ENCODE results near the gene NPC2. TPM values are rescaled to one million over a fixed set of nuclear protein-coding genes. Genes with fewer than 3 reads are reported as not detected.

NPC2 gene
- total RNA-seq, 2 experiments from 2014 or later = 32.5 to 36.8 TPM

DNA sequence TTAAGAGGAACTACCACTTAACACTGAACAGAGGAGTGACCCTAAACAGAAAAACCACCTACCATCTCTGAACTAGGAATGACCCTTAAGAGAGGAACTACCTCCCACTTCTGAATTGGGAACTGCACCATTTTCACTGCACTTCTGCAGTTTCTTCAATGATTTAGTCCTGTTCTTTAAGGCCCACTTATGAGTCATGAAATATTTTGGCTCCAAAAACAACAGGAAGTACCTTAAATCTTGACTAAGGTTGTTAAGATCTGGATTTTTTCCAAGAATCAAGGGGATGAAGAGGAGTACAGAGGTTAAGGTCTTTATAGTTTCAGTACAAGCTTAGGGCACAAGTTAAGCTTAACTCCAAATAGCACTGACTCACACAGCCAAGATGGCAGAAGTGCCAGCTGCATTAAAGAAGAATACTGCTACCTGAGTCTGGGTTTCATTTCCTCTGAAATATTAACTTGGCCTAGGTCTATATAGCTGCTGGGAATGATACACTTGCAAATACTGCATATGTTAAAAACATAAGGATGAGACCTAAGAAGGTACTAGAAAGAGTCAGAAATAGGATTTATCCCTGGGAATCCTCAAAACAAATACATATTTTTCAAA is 4.2 kb downstream of the NPC2 start:
- Histone ChIP-seq H3K4me3 (ENCODE audit: low read length) (no peak overlapping the region), H3K36me3 (ENCODE audit: insufficient read depth, low read length) (peaks cover 9% of the 10 kb centered on the region), H3K27me3 (ENCODE audit: control insufficient read depth in 1 of 2, insufficient read depth in 2 of 2, low read length in 2 of 2) (no peaks in the 10 kb centered on the region), H3K4me1 (ENCODE audit: insufficient read depth, low read length) (peaks cover 10% of the 10 kb centered on the region), H3K9me3 (ENCODE audit: control insufficient read depth in 1 of 2, insufficient read depth in 1 of 2, low read length in 2 of 2) (no peaks in the 10 kb centered on the region), H3K27ac (ENCODE audit: low read depth in 1 of 2, low read length in 2 of 2) (no peak overlapping the region)
- H3K4me3 Mint-ChIP-seq = peak overlapping the region; percentile 12
- intact Hi-C loops (cut with DNase I, micrococcal nuclease) = no loop called here
- H3K4me1 Mint-ChIP-seq (ENCODE audit: low read depth) = peaks cover 15% of the 10 kb centered on the region
- DNase-seq = peak in 2 of 14 experiments; percentile 40 to 54
- H3K36me3 Mint-ChIP-seq (ENCODE audit: low read depth) = peaks cover 23% of the 10 kb centered on the region
- ChIA-PET POLR2A (no interaction called here), CTCF (no interaction called here)
- no peaks in the 10 kb centered on the region for H3K9me3 Mint-ChIP-seq
- H3K27ac Mint-ChIP-seq = no peak overlapping the region
- TF ChIP-seq, protein P1, sequence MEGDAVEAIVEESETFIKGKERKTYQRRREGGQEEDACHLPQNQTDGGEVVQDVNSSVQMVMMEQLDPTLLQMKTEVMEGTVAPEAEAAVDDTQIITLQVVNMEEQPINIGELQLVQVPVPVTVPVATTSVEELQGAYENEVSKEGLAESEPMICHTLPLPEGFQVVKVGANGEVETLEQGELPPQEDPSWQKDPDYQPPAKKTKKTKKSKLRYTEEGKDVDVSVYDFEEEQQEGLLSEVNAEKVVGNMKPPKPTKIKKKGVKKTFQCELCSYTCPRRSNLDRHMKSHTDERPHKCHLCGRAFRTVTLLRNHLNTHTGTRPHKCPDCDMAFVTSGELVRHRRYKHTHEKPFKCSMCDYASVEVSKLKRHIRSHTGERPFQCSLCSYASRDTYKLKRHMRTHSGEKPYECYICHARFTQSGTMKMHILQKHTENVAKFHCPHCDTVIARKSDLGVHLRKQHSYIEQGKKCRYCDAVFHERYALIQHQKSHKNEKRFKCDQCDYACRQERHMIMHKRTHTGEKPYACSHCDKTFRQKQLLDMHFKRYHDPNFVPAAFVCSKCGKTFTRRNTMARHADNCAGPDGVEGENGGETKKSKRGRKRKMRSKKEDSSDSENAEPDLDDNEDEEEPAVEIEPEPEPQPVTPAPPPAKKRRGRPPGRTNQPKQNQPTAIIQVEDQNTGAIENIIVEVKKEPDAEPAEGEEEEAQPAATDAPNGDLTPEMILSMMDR (IDR thresholded peaks at IDR 0.05) = no peak
- ATAC-seq (ENCODE audit: poor library complexity) = no peak
- no peaks in the 10 kb centered on the region for H3K27me3 Mint-ChIP-seq

DNA sequence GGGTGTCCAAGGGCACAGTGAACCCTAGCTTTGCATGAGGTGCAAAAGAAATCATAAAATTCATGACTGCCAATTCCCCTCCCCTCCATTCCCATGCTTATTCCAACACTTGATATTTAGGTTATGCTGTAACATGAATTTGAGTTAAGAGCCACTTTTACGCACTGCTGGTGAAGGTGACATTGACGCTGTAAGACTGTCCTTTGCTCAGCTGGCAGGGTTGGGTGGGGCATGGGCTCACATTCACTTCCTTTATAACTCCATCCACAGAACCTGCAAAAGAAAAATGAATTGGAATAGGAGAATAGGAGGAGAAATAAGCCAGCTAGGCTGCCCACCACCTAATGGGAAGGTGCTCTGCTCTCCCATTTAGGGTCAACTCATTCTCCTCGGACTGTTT is 6.9 kb downstream of the NPC2 start:
- Histone ChIP-seq H3K36me3 (ENCODE audit: insufficient read depth, low read length) (peaks cover 28% of the 10 kb centered on the region), H3K4me1 (ENCODE audit: insufficient read depth, low read length) (no peaks in the 10 kb centered on the region), H3K9me3 (ENCODE audit: control insufficient read depth in 1 of 2, insufficient read depth in 1 of 2, low read length in 2 of 2) (no peaks in the 10 kb centered on the region), H3K27me3 (ENCODE audit: control insufficient read depth in 1 of 2, insufficient read depth in 2 of 2, low read length in 2 of 2) (no peaks in the 10 kb centered on the region), H3K27ac (ENCODE audit: low read depth in 1 of 2, low read length in 2 of 2) (no peak overlapping the region), H3K4me3 (ENCODE audit: low read length) (no peak overlapping the region)
- no peak overlapping the region for H3K27ac Mint-ChIP-seq
- ATAC-seq (ENCODE audit: poor library complexity) = no peak
- no peaks in the 10 kb centered on the region for H3K27me3 Mint-ChIP-seq
- H3K36me3 Mint-ChIP-seq (ENCODE audit: low read depth) = peaks cover 44% of the 10 kb centered on the region
- H3K4me3 Mint-ChIP-seq = no peak overlapping the region
- H3K9me3 Mint-ChIP-seq = no peaks in the 10 kb centered on the region
- CTCF ChIA-PET = no interaction called here
- no peak for DNase-seq
- POLR2A ChIA-PET = no interaction called here
- TF ChIP-seq, protein P1 (IDR thresholded peaks at IDR 0.05) = no peak
- peaks cover 15% of the 10 kb centered on the region for H3K4me1 Mint-ChIP-seq (ENCODE audit: low read depth)
- intact Hi-C loops (cut with DNase I, micrococcal nuclease) = no loop called here

DNA sequence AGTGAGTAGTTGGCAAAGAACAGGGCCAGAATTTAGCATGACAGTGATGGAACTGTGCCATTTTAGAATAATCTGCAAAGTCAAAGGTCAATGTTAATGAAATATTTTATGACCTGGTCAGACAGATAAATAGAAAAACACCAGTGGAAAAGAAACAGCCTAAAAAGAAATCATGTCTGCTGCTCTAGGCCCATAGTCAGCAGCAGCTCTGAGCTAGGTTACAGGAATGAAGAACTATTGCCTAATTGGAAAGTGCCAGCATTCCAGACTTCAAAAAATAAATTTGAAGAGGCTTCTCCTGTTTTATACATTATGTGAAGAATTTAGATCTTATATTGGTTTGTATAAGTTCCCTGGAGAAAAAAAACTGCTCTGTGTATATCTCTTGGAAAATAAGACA is 9.8 kb downstream of the NPC2 start:
- no peak for DNase-seq
- ChIA-PET POLR2A (no interaction called here), CTCF (no interaction called here)
- no peak for ATAC-seq (ENCODE audit: poor library complexity)
- Histone ChIP-seq H3K4me3 (ENCODE audit: low read length) (no peak overlapping the region), H3K27ac (ENCODE audit: low read depth in 1 of 2, low read length in 2 of 2) (no peak overlapping the region), H3K27me3 (ENCODE audit: control insufficient read depth in 1 of 2, insufficient read depth in 2 of 2, low read length in 2 of 2) (no peaks in the 10 kb centered on the region), H3K9me3 (ENCODE audit: control insufficient read depth in 1 of 2, insufficient read depth in 1 of 2, low read length in 2 of 2) (no peaks in the 10 kb centered on the region), H3K36me3 (ENCODE audit: insufficient read depth, low read length) (peaks cover 46% of the 10 kb centered on the region), H3K4me1 (ENCODE audit: insufficient read depth, low read length) (no peaks in the 10 kb centered on the region)
- H3K27me3 Mint-ChIP-seq = no peaks in the 10 kb centered on the region
- no peaks in the 10 kb centered on the region for H3K4me1 Mint-ChIP-seq (ENCODE audit: low read depth)
- H3K36me3 Mint-ChIP-seq (ENCODE audit: low read depth) = peaks cover 69% of the 10 kb centered on the region
- TF ChIP-seq, protein P1 (IDR thresholded peaks at IDR 0.05) = no peak
- H3K4me3 Mint-ChIP-seq = no peak overlapping the region
- no peaks in the 10 kb centered on the region for H3K9me3 Mint-ChIP-seq
- intact Hi-C loops (cut with DNase I, micrococcal nuclease) = no loop called here
- H3K27ac Mint-ChIP-seq = no peak overlapping the region

All from CD4-positive, alpha-beta T cell (primary cell).